A673 (cell line): Measurements from ENCODE around the gene DNAH1.

Experiments used
- CTCF ChIP-seq: fragments of 300-800, 200-600 bp; sonication (generic); conservative IDR thresholded peaks from 2 replicates; pipeline ENCODE4 v1.5.1; 2017; ENCODE audit warnings: low read depth, mild to moderate bottlenecking, antibody characterized with exemption, low read length, moderate library complexity, mixed read lengths
- EZH2 ChIP-seq: fragments of 200-600 bp; sonication (generic); IDR thresholded peaks from 2 replicates; pipeline ENCODE4 v1.6.1; 2017; ENCODE audit warnings: borderline replicate concordance, low read depth, mild to moderate bottlenecking, mixed read lengths, antibody characterized with exemption, low read length; ENCODE audit not compliant: poor library complexity, severe bottlenecking

GRCh38 chr3:52298149-52299098 lies 17.7 kb upstream of the DNAH1 start:
- TF ChIP-seq CTCF (no peak), EZH2 (no peak)
